SK-N-SH (cell line): ENCODE measurements around the gene PRRT4.

Source experiments
- EP300 ChIP-seq, 2 experiments: IDR thresholded peaks; 2 replicates each; pipeline versions ENCODE4 v1.4.0 to v1.6.1; 2012; ENCODE audit warnings: borderline replicate concordance in 1 of 2, low read depth in 1 of 2, low read length in 1 of 2
- EZH2phosphoT487 ChIP-seq: fragments of 200-600 bp; sonication (generic); IDR thresholded peaks from 2 replicates; pipeline ENCODE4 v1.6.1; 2017; ENCODE audit warnings: low read depth, mixed run types, mild to moderate bottlenecking, antibody characterized with exemption, moderate library complexity, borderline replicate concordance
- SIN3A ChIP-seq: IDR thresholded peaks from 2 replicates; pipeline ENCODE4 v1.6.1; 2012; ENCODE audit warnings: low read depth, mild to moderate bottlenecking, low read length, moderate library complexity, borderline replicate concordance
- SMC3 ChIP-seq: IDR thresholded peaks from 2 replicates; pipeline ENCODE4 v1.6.1; 2012; ENCODE audit warnings: low read depth, low read length, improper control_type of control experiment
- TF ChIP-seq, protein P1 (sequence below): fragments of 150-350 bp; IDR thresholded peaks from 2 replicates; pipeline ENCODE4 v1.6.1; 2017; ENCODE audit warnings: antibody characterized with exemption, low read length, low read depth, borderline replicate concordance
- TF ChIP-seq, protein P2 (sequence below): fragments of 200-600 bp; sonication (generic); IDR thresholded peaks from 2 replicates; pipeline ENCODE4 v1.6.1; 2017; ENCODE audit warnings: antibody characterized with exemption, mild to moderate bottlenecking, moderate library complexity
- TF ChIP-seq, protein P3 (sequence below): IDR thresholded peaks from 2 replicates; pipeline ENCODE4 v1.4.0; 2012; ENCODE audit warnings: low read depth, borderline replicate concordance

DNA sequence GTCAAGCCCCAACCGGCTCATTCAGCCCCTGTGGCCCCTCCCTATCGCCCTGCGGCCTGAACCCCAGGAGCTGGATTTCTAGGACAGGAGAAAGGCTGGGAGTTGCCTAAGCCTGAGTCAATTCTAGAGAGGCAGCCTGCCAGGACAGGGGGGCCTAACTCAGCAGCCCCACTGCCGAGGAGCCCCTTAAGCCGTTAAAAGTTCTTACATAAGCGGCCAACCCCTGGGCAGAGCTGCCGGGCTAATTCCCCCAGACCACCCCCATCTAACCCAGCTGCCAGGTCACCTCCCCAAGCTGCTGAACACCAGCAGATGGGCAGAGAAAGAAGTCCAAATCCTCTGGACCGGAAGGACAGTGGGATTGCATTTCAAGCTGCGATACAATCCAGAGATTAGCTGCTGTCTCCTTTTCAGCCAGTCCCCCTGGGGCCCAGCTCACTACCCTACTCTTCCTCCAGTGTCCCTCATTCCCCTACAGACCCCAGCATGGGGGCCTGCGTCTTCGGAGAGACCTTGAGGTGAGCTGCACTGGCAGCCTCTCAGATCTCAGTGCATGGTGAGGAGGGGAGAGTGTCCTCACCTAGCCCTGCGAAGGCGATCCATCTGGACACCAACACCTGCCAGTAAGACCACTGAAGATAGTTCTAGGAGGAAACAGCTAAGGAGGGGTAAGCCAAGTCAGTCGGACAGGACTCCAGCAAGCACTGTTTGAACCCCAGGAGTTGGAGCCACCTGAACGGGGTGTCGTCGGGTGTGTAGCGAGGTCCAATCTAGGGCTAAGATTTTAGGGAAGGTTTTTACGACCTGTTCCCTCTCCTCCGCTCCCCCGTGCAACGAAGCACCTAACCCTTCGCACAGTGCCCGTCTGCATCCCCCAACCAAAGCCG, 47.5 kb upstream of the PRRT4 start:
- TF ChIP-seq EZH2phosphoT487, result no peak
- TF ChIP-seq, protein P1, sequence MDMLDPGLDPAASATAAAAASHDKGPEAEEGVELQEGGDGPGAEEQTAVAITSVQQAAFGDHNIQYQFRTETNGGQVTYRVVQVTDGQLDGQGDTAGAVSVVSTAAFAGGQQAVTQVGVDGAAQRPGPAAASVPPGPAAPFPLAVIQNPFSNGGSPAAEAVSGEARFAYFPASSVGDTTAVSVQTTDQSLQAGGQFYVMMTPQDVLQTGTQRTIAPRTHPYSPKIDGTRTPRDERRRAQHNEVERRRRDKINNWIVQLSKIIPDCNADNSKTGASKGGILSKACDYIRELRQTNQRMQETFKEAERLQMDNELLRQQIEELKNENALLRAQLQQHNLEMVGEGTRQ, result no peak
- TF ChIP-seq, protein P2, sequence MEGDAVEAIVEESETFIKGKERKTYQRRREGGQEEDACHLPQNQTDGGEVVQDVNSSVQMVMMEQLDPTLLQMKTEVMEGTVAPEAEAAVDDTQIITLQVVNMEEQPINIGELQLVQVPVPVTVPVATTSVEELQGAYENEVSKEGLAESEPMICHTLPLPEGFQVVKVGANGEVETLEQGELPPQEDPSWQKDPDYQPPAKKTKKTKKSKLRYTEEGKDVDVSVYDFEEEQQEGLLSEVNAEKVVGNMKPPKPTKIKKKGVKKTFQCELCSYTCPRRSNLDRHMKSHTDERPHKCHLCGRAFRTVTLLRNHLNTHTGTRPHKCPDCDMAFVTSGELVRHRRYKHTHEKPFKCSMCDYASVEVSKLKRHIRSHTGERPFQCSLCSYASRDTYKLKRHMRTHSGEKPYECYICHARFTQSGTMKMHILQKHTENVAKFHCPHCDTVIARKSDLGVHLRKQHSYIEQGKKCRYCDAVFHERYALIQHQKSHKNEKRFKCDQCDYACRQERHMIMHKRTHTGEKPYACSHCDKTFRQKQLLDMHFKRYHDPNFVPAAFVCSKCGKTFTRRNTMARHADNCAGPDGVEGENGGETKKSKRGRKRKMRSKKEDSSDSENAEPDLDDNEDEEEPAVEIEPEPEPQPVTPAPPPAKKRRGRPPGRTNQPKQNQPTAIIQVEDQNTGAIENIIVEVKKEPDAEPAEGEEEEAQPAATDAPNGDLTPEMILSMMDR, result no peak
- no peak for TF ChIP-seq SIN3A
- TF ChIP-seq, protein P3, sequence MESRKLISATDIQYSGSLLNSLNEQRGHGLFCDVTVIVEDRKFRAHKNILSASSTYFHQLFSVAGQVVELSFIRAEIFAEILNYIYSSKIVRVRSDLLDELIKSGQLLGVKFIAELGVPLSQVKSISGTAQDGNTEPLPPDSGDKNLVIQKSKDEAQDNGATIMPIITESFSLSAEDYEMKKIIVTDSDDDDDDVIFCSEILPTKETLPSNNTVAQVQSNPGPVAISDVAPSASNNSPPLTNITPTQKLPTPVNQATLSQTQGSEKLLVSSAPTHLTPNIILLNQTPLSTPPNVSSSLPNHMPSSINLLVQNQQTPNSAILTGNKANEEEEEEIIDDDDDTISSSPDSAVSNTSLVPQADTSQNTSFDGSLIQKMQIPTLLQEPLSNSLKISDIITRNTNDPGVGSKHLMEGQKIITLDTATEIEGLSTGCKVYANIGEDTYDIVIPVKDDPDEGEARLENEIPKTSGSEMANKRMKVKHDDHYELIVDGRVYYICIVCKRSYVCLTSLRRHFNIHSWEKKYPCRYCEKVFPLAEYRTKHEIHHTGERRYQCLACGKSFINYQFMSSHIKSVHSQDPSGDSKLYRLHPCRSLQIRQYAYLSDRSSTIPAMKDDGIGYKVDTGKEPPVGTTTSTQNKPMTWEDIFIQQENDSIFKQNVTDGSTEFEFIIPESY, result no peak
- TF ChIP-seq EP300 (IDR thresholded peaks at IDR 0.05; ENCODE audit: borderline replicate concordance in 1 of 2, low read depth in 1 of 2, low read length in 1 of 2), result no peak
- TF ChIP-seq SMC3, result no peak
